ENCODE data around the gene TDRD12.

DNA sequence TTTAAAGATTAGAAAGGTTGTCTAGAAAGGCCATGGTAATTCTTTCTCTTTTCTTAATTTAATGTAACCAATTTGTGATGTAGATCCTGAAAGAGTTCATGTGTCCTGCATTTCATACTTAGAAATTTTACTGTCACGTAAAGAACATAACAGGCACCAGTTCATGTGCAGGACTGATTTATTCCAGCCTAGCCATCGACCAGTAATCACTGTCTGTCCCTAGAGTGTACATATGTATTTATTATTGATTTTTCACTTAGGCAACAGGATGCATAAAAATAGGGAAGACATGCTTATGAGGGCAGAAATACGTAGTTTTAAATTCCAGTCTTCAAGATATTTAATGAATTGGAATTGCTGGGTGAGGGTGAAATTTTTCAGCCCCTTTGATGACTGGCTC, 37.6 kb downstream of the TDRD12 start:
- TF ChIP-seq, protein P1, sequence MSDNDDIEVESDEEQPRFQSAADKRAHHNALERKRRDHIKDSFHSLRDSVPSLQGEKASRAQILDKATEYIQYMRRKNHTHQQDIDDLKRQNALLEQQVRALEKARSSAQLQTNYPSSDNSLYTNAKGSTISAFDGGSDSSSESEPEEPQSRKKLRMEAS (IDR thresholded peaks at IDR 0.05), result no peak
- TF ChIP-seq, protein P2, sequence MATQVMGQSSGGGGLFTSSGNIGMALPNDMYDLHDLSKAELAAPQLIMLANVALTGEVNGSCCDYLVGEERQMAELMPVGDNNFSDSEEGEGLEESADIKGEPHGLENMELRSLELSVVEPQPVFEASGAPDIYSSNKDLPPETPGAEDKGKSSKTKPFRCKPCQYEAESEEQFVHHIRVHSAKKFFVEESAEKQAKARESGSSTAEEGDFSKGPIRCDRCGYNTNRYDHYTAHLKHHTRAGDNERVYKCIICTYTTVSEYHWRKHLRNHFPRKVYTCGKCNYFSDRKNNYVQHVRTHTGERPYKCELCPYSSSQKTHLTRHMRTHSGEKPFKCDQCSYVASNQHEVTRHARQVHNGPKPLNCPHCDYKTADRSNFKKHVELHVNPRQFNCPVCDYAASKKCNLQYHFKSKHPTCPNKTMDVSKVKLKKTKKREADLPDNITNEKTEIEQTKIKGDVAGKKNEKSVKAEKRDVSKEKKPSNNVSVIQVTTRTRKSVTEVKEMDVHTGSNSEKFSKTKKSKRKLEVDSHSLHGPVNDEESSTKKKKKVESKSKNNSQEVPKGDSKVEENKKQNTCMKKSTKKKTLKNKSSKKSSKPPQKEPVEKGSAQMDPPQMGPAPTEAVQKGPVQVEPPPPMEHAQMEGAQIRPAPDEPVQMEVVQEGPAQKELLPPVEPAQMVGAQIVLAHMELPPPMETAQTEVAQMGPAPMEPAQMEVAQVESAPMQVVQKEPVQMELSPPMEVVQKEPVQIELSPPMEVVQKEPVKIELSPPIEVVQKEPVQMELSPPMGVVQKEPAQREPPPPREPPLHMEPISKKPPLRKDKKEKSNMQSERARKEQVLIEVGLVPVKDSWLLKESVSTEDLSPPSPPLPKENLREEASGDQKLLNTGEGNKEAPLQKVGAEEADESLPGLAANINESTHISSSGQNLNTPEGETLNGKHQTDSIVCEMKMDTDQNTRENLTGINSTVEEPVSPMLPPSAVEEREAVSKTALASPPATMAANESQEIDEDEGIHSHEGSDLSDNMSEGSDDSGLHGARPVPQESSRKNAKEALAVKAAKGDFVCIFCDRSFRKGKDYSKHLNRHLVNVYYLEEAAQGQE (IDR thresholded peaks at IDR 0.05; ENCODE audit: low read depth), result no peak
- TF ChIP-seq CREB1 (IDR thresholded peaks at IDR 0.05; ENCODE audit: low read depth) (no peak), RAD21 (IDR thresholded peaks at IDR 0.05; ENCODE audit: low read depth) (no peak), TAF1 (IDR thresholded peaks at IDR 0.05; ENCODE audit: low read depth) (no peak), EP300 (IDR thresholded peaks at IDR 0.05; ENCODE audit: borderline replicate concordance) (no peak), TCF12 (IDR thresholded peaks at IDR 0.05; ENCODE audit: low read depth) (no peak), EGR1 (IDR thresholded peaks at IDR 0.05) (no peak), NFIC (IDR thresholded peaks at IDR 0.05) (no peak), FOXM1 (IDR thresholded peaks at IDR 0.05; ENCODE audit: borderline replicate concordance, low read depth) (no peak), ZBTB7A (IDR thresholded peaks at IDR 0.05; ENCODE audit: low read depth) (no peak), YY1 (IDR thresholded peaks at IDR 0.05; ENCODE audit: low read depth) (no peak), TEAD4 (IDR thresholded peaks at IDR 0.05) (no peak)
